Stimulated activated naive CD8-positive, alpha-beta T cell treated with anti-CD3 and anti-CD28 coated beads, Interleukin-15, amount 100 ng/mL, for 72 hours (primary cell): ENCODE data around the gene ATXN7L1.
"Not testable (repeated sequence)": the region's sequence is repeated elsewhere in the genome, so short reads cannot be mapped to it uniquely, and the experiment has no call there.

Experiments used
- ATAC-seq: fragments of 150-1000 bp; cut with Tn5 transposase; 2 replicates; pipeline ENCODE4 v1.10.0; 2021; ENCODE audit warnings: mild to moderate bottlenecking, moderate library complexity
- DNase-seq, 2 donors: peaks; one replicate each; pipeline ENCODE4 v3.0.0; 2021 to 2022
- H3K27ac Mint-ChIP-seq, 2 donors: one replicate each; pipeline ENCODE4 v1.8.0; 2022; ENCODE audit warnings: mild to moderate bottlenecking in 2 of 2, mixed read lengths in 2 of 2, moderate library complexity in 2 of 2
- H3K27me3 Mint-ChIP-seq: one replicate; pipeline ENCODE4 v1.8.0; 2022; ENCODE audit warnings: mixed read lengths
- H3K4me1 Mint-ChIP-seq: one replicate; pipeline ENCODE4 v1.8.0; 2022; ENCODE audit warnings: mild to moderate bottlenecking, mixed read lengths
- H3K4me3 Mint-ChIP-seq, 2 donors: one replicate each; pipeline ENCODE4 v1.8.0; 2022; ENCODE audit warnings: mild to moderate bottlenecking in 2 of 2, mixed read lengths in 2 of 2, moderate library complexity in 1 of 2
- H3K9me3 Mint-ChIP-seq, 2 donors: one replicate each; pipeline ENCODE4 v1.8.0; 2022; ENCODE audit warnings: mixed read lengths in 2 of 2

Gene ATXN7L1

GRCh38 chr7:105697753-105698152 is 178.6 kb downstream of the ATXN7L1 start:
- H3K27me3 Mint-ChIP-seq, result no peaks in the 10 kb centered on the region
- peaks cover 15% of the 10 kb centered on the region for H3K4me1 Mint-ChIP-seq
- DNase-seq (no peak), ATAC-seq (no peak)
- no peak overlapping the region for H3K4me3 Mint-ChIP-seq
- no peak overlapping the region for H3K27ac Mint-ChIP-seq
- peaks cover 12 to 18% of the 10 kb centered on the region in 2 donors for H3K9me3 Mint-ChIP-seq

DNA sequence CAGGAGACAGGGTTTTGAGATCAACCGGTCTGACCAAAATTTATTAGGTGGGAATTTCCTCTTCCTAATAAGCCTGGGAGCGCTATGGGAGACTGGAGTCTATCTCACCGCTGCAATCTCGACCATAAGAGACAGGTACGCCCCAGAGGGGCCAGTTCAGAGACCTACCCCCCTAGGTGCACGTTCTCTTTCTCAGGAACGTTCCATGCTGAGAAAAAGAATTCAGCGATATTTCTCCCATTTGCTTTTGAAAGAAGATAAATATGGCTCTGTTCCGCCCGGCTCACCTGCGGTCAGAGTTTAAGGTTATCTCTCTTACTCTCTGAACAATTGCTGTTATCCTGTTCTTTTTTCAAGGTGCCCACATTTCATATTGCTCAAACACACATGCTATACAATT is 179.2 kb downstream of the ATXN7L1 start:
- peaks cover 21% of the 10 kb centered on the region for H3K4me1 Mint-ChIP-seq
- peaks cover 12 to 18% of the 10 kb centered on the region in 2 donors for H3K9me3 Mint-ChIP-seq
- H3K4me3 Mint-ChIP-seq, ATAC-seq, H3K27ac Mint-ChIP-seq, DNase-seq, H3K27me3 Mint-ChIP-seq: not testable (repeated sequence)

DNA sequence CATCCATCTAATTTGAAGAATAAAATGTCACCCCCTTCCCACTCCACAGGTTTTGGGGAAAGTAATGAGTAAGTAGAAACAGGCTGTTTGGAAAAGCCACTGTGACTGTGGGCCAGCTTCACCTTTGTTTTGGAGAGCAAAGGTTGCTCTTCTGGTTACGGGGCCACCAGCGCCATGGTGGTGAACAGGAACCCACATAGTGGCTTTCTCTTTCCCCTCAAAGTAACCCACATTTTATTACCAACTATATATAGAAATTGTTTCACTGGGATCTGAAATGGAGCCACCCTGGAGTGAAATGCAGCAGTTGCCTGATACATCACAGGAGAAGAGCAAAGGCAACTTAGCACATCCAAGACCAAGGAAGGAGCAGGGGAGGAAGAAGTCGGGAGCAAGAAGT is 182.8 kb downstream of the ATXN7L1 start:
- Mint-ChIP-seq H3K9me3 (peaks cover 12 to 18% of the 10 kb centered on the region in 2 donors), H3K4me1 (peaks cover 52% of the 10 kb centered on the region), H3K4me3 (peak overlapping the region; percentile 17), H3K27ac (peak overlapping the region in 1 of 2 donors; percentile 1), H3K27me3 (no peaks in the 10 kb centered on the region)
- ATAC-seq (peak; percentile 44), DNase-seq (peak in 1 of 2 donors; percentile 35)

DNA sequence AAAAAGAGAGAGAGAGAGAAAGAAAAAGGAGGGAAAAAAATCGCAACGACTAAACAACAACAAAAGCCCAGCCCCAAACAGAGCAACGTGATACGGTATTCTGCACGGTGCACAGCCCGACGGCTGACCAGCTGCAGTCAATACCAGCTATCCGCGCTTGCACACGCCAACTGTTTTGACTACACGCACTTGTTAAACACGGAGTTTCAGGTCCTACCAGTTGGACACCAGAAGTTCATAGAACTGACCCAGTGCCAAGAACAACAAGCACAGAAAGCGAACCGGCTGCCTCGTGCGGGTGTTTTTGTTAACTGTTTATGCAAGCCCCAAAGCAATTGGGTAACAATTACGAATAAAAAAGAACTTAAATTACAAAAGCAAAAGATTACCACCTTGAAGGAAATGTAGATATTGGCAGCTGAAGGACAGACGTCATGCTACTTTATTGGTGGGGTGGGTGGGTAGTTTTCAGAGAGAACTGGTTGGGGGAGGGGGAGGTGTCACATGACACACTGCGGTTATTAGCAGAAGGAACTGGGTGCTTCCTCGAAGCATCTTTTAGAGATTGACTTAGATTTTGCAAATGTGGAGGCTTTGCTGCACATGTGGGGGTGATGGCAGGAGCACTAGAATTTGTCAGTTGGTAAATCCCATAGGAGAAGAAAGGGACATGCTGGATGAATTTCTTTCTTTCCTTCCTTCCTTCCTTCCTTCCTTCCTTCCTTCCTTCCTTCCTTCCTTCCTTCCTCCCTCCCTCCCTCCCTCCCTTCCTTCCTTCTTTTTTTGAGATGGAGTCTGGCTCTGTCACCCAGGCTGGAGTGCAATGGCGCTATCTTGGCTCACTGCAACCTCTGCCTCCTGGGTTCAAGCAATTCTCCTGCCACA is 184.5 kb downstream of the ATXN7L1 start:
- peak overlapping the region; percentile 97 for H3K27ac Mint-ChIP-seq
- H3K27me3 Mint-ChIP-seq, result no peaks in the 10 kb centered on the region
- ATAC-seq (peak; percentile 68), DNase-seq (peak; percentile 45 to 55)
- peaks cover 12 to 16% of the 10 kb centered on the region in 2 donors for H3K9me3 Mint-ChIP-seq
- H3K4me3 Mint-ChIP-seq, result peak overlapping the region; percentile 82 to 94
- peaks cover 52% of the 10 kb centered on the region for H3K4me1 Mint-ChIP-seq

DNA sequence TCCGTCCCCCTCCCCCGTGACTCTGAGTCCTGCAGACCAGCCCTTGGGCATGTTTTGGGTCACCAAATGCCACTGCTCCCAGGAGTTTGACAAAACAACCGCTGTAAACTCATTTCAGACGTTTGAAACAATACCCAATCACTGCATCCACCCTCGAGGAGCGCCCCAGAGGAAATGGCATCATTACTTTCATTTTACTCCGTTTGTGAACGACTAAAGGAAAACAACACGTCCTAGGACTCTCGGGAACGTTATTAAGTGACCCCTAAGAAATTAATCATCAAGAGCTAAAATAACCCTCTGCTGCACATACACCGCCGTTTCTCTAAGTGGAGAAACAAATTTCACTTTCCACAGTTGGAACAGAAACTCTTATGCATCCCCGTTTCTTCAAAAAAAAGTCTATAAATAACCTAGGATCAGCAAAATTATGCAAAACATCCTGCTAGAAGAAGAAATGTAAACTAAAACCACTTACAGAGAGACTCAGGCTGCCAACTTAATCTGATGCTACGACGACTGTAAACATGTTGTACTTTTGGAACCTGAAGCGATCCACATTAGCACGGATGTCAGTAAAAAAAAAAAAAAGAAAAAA is 185.2 kb downstream of the ATXN7L1 start:
- Mint-ChIP-seq H3K9me3 (peaks cover 5 to 8% of the 10 kb centered on the region in 2 donors), H3K27ac (peak overlapping the region; percentile 97), H3K4me1 (peaks cover 52% of the 10 kb centered on the region), H3K4me3 (peak overlapping the region; percentile 82 to 94), H3K27me3 (no peaks in the 10 kb centered on the region)
- ATAC-seq (peak; percentile 81), DNase-seq (peak; percentile 31 to 58)

DNA sequence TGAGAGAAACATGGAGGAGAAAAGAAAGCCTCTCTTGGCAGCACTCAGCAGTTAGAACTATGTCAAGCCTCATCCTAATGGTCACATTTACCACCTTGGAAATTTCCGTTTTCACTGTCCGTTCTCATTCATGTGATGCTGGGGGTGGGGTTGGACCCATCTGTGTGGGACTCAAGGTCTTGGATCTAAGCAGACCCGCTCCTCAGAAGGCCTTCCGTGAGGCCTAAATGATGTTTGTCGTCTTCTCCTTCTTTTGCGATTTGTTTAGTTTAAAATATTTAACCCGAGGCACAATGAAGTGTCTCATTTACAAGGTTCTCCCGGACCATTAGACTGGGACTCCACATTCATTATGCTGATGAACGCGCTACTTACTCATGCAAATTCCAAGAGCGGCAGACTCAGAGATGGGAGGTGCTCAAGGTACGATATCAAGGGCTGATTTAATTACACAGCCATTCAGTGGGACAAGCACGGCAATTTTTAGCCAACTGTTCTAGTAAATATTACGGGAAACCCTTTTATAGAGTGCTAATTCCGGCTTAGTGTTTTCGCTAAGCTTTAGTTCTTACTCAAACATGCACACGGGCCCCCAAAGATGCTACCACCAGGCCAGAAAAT is 186.0 kb downstream of the ATXN7L1 start:
- H3K27me3 Mint-ChIP-seq, result no peaks in the 10 kb centered on the region
- ATAC-seq, result no peak
- H3K4me1 Mint-ChIP-seq, result peaks cover 52% of the 10 kb centered on the region
- DNase-seq, result no peak
- H3K27ac Mint-ChIP-seq, result peak overlapping the region; percentile 37 to 97
- peak overlapping the region; percentile 82 to 94 for H3K4me3 Mint-ChIP-seq
- H3K9me3 Mint-ChIP-seq, result peaks cover 0 to under 1% of the 10 kb centered on the region in 2 donors

DNA sequence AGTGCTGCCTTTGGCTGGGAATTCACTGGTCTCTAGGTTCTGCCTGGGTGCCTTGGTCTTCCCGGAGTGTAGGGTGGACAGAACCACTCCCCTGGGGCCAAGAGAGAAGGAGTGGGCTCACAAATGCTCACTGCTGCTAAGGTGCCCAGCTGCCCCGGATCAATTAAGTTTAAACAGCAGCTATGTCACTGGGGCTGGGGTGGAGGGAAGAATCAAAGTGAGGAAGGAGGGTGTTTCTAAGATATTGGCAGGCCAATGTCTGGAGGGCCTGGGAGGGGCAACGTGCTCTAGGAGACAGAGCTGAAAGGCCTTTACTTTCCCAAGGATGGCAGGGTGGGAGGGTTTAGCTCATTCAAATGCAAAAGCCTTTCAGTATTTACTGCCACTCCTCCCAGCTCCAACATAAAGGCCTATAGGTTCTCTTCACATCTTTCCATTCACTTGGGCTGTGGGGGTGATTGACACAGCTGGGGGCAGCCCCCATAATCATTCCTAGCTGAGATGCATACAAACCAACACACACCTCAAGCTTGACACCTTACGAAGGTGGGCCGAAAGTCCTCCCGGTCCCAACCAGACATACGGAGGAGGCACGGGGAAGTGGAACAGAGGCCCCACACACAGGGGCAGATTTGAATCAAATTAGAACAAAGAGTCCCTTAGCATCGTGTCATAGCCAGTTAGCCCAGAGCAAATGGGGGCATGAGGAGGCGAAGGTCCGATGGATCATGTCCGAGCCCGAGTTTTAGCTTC is 187.2 kb downstream of the ATXN7L1 start:
- Mint-ChIP-seq H3K27me3 (no peaks in the 10 kb centered on the region), H3K27ac (peak overlapping the region in 1 of 2 donors; percentile 75), H3K4me1 (peaks cover 52% of the 10 kb centered on the region), H3K9me3 (no peaks in the 10 kb centered on the region), H3K4me3 (no peak overlapping the region)
- no peak for ATAC-seq
- no peak for DNase-seq

GRCh38 chr7:105688617-105689016 is 187.8 kb downstream of the ATXN7L1 start:
- no peaks in the 10 kb centered on the region for H3K9me3 Mint-ChIP-seq
- ATAC-seq (no peak), DNase-seq (no peak)
- peaks cover 45% of the 10 kb centered on the region for H3K4me1 Mint-ChIP-seq
- no peaks in the 10 kb centered on the region for H3K27me3 Mint-ChIP-seq
- H3K27ac Mint-ChIP-seq, result no peak overlapping the region
- no peak overlapping the region for H3K4me3 Mint-ChIP-seq

GRCh38 chr7:105685161-105685560 is 191.2 kb downstream of the ATXN7L1 start:
- H3K9me3 Mint-ChIP-seq, result no peaks in the 10 kb centered on the region
- peaks cover 11% of the 10 kb centered on the region for H3K4me1 Mint-ChIP-seq
- H3K27me3 Mint-ChIP-seq, result no peaks in the 10 kb centered on the region
- DNase-seq (no peak), ATAC-seq (peak; percentile 51)
- no peak overlapping the region for H3K27ac Mint-ChIP-seq
- H3K4me3 Mint-ChIP-seq, result no peak overlapping the region

DNA sequence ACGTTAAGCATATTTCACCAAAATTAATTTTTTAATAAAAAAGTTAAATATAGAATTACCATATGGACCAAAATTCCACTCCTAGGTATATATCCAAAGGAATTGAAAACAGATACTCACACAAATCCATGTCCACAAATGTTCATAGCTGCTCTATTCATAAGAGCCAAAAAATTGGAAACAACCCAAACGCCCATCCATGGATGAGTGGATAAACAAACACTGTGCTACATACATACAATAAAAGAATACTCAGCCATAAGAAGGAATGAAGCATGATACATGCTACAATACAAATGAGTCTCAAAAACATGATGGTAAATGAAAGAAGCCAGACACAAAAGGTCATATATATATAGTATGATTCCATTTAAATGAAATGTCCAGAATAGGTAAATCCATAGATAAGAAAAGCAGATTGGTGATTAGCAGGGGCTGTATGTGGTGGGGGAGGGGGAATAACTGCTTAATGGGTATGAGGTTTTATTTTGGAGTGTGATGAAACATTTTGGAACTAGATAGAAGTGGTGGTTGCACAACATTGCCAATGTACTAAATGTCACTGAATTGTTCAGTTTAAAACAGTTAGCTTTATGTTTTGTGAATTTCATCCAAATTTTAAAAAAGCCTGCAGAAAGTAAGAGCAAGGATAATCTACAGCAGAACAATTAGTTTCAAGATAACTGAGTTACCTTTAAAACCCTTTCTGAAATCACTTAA is 193.9 kb downstream of the ATXN7L1 start:
- ATAC-seq, result no peak
- peaks cover 21% of the 10 kb centered on the region for H3K4me1 Mint-ChIP-seq

GRCh38 chr7:105680505-105681187 is 195.8 kb downstream of the ATXN7L1 start:
- ATAC-seq, result no peak
- peak overlapping the region in 1 of 2 donors; percentile 16 for H3K27ac Mint-ChIP-seq
- peaks cover 40% of the 10 kb centered on the region for H3K4me1 Mint-ChIP-seq
- no peak overlapping the region for H3K4me3 Mint-ChIP-seq
- no peaks in the 10 kb centered on the region for H3K9me3 Mint-ChIP-seq
- no peaks in the 10 kb centered on the region for H3K27me3 Mint-ChIP-seq
- DNase-seq, result no peak

More for the DNA sequence above, 193.9 kb downstream of the ATXN7L1 start:
- no peak for DNase-seq
- Mint-ChIP-seq H3K4me3 (no peak overlapping the region), H3K27ac (no peak overlapping the region), H3K9me3 (no peaks in the 10 kb centered on the region), H3K27me3 (no peaks in the 10 kb centered on the region)

DNA sequence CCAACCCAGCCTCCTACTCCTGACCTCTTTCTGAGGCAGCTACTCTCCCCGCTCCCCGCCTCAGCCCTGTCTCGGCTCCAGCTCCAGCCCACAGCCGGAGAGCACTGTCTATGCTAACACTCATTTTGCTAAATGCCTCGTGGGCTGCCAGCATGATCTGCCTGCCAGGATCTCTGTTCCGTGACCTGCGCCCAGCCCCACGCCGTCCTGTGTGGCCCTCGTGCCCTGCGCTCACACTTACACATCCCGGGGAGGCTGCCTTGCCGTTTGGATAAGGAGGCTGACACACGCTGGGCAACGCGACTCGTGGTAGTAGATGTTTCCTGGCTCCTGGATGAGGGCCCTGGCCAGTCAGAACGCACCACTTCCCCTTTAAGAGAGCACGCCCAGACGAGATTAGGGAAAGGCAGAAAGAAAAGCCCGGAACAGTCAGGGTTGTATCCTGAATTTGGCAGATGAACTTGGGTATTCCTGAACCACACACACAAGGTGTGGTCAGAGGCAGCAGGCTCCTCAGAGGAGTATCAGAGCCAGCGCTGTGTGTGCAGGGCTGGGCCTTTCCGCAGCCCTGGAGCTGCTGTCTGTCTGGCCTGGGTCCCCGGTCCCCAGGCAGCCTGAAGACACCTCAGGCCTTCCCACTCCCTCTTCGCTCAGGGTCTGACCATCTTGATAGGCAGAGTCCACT is 197.4 kb downstream of the ATXN7L1 start:
- Mint-ChIP-seq H3K4me1 (peaks cover 57% of the 10 kb centered on the region), H3K27ac (peak overlapping the region; percentile 91 to 95), H3K27me3 (no peaks in the 10 kb centered on the region), H3K4me3 (peak overlapping the region; percentile 80 to 82), H3K9me3 (no peaks in the 10 kb centered on the region)
- DNase-seq, result no peak
- no peak for ATAC-seq

GRCh38 chr7:105677817-105678573 is 198.4 kb downstream of the ATXN7L1 start:
- peak overlapping the region; percentile 80 to 82 for H3K4me3 Mint-ChIP-seq
- peak; percentile 58 to 76 for DNase-seq
- H3K4me1 Mint-ChIP-seq, result peaks cover 66% of the 10 kb centered on the region
- H3K27me3 Mint-ChIP-seq, result no peaks in the 10 kb centered on the region
- no peaks in the 10 kb centered on the region for H3K9me3 Mint-ChIP-seq
- H3K27ac Mint-ChIP-seq, result peak overlapping the region; percentile 84 to 95
- peak; percentile 87 for ATAC-seq
